Measurements from ENCODE around the gene HS3ST6. TPM values are rescaled to one million over a fixed set of nuclear protein-coding genes. Genes with fewer than 3 reads are reported as not detected.
"Not testable (repeated sequence)": the region's sequence is repeated elsewhere in the genome, so short reads cannot be mapped to it uniquely, and the experiment has no call there.

The HS3ST6 gene
- not detected for total RNA-seq
- long read RNA-seq = 0 reads

- intact Hi-C loops (cut with DNase I) = no loop called here
- no peak for ATAC-seq
- DNase-seq (ENCODE audit: missing footprints) = peak; percentile 9
Measured at GRCh38 chr16:1918351-1919326, at the start of gene HS3ST6. Gene HS3ST6, minus strand, starts transcription at chr16:1918415. Its CDS starts 92 bp downstream, at chr16:1918323.

- ATAC-seq = no peak
- no peak for DNase-seq (ENCODE audit: missing footprints)
- intact Hi-C loops (cut with DNase I) = no loop called here
Measured at GRCh38 chr16:1966460-1966859, 48.2 kb upstream of the HS3ST6 start, which contains the start of gene RNF151. Gene RNF151, plus strand, starts transcription at chr16:1966856. Its CDS starts 26 bp downstream, at chr16:1966882.

GRCh38 chr16:1965396-1966001, 47.3 kb upstream of the HS3ST6 start:
- DNase-seq (ENCODE audit: missing footprints) = no peak
- ATAC-seq = no peak
- intact Hi-C loops (cut with DNase I) = no loop called here

GRCh38 chr16:1964506-1965395, 46.5 kb upstream of the HS3ST6 start, which contains the start of gene RPS2:
Gene RPS2, minus strand, starts transcription at chr16:1964826. Its CDS starts 201 bp downstream, at chr16:1964625.
- ATAC-seq (peak; percentile 98), DNase-seq (ENCODE audit: missing footprints) (peak; percentile 100)
- intact Hi-C loops (cut with DNase I) = loop anchor here (5.0 kb wide), 1 partner anchor 248 kb away; the partner anchor contains the start of genes BRICD5 and PGP

GRCh38 chr16:1963806-1964505, 45.7 kb upstream of the HS3ST6 start:
- ATAC-seq (peak; percentile 11), DNase-seq (ENCODE audit: missing footprints) (no peak)
- intact Hi-C loops (cut with DNase I) = loop anchor here (5.0 kb wide), 1 partner anchor 248 kb away; the partner anchor contains the start of genes BRICD5 and PGP

- ATAC-seq; DNase-seq (ENCODE audit: missing footprints): not testable (repeated sequence)
- intact Hi-C loops (cut with DNase I) = loop anchor here (5.0 kb wide), 1 partner anchor 250 kb away; the partner anchor contains the start of genes BRICD5 and PGP
Measured at GRCh38 chr16:1962161-1963153, 44.2 kb upstream of the HS3ST6 start.

- DNase-seq (ENCODE audit: missing footprints) = no peak
- intact Hi-C loops (cut with DNase I) = loop anchor here (5.0 kb wide), 1 partner anchor 251 kb away; the partner anchor contains the start of genes BRICD5 and PGP
- no peak for ATAC-seq
Measured at GRCh38 chr16:1961651-1962067, 43.4 kb upstream of the HS3ST6 start.

- intact Hi-C loops (cut with DNase I) = loop anchor here (5.0 kb wide), 1 partner anchor 251 kb away; the partner anchor contains the start of genes BRICD5 and PGP
- DNase-seq (ENCODE audit: missing footprints) (no peak), ATAC-seq (no peak)
Measured at GRCh38 chr16:1960665-1961630, 42.7 kb upstream of the HS3ST6 start.

- peak; percentile 96 for DNase-seq (ENCODE audit: missing footprints)
- intact Hi-C loops (cut with DNase I) = loop anchor here (5.0 kb wide), 1 partner anchor 253 kb away; the partner anchor contains the start of genes BRICD5 and PGP
Measured at GRCh38 chr16:1959269-1960039, 41.2 kb upstream of the HS3ST6 start, which contains the start of gene NDUFB10. Gene NDUFB10, plus strand, starts transcription at chr16:1959538. Its CDS starts 87 bp downstream, at chr16:1959625.

GRCh38 chr16:1958715-1959268, 40.6 kb upstream of the HS3ST6 start:
- no peak for DNase-seq (ENCODE audit: missing footprints)

More at GRCh38 chr16:1959269-1960039, 41.2 kb upstream of the HS3ST6 start, which contains the start of gene NDUFB10:
- peak; percentile 93 for ATAC-seq

GRCh38 chr16:1958143-1958491, 39.9 kb upstream of the HS3ST6 start:
- intact Hi-C loops (cut with DNase I); ATAC-seq: not testable (repeated sequence)
- DNase-seq (ENCODE audit: missing footprints) = peak; percentile 34

More at GRCh38 chr16:1958715-1959268, 40.6 kb upstream of the HS3ST6 start:
- intact Hi-C loops (cut with DNase I) = no loop called here
- no peak for ATAC-seq

GRCh38 chr16:1957434-1958142, 39.4 kb upstream of the HS3ST6 start:
- intact Hi-C loops (cut with DNase I); ATAC-seq: not testable (repeated sequence)
- peak; percentile 32 for DNase-seq (ENCODE audit: missing footprints)

- ATAC-seq = peak; percentile 17
- peak; percentile 58 for DNase-seq (ENCODE audit: missing footprints)
- intact Hi-C loops (cut with DNase I) = no loop called here
Measured at GRCh38 chr16:1953734-1954133, 35.5 kb upstream of the HS3ST6 start.
